Trophoblast cell (in vitro differentiated cells and primary cell): ENCODE results near the gene GSG1L.

Source experiments
- DNase-seq, 2 donors: peaks; one replicate each; pipeline ENCODE4 v3.0.0-alpha.2; 2016
- H2AFZ ChIP-seq: 2 replicates; pipeline ENCODE4 v1.6.1; 2013; ENCODE audit warnings: low read length, moderate library complexity, mild to moderate bottlenecking; ENCODE audit not compliant: insufficient read depth, poor library complexity
- H2AK5ac ChIP-seq: 2 replicates; pipeline ENCODE4 v1.6.1; 2013; ENCODE audit warnings: mild to moderate bottlenecking, low read length
- H2BK120ac ChIP-seq: 2 replicates; pipeline ENCODE4 v1.6.1; 2013; ENCODE audit warnings: low read length, mild to moderate bottlenecking, moderate library complexity; ENCODE audit not compliant: insufficient read depth, poor library complexity
- H2BK12ac ChIP-seq: 2 replicates; pipeline ENCODE4 v1.6.1; 2013; ENCODE audit warnings: mild to moderate bottlenecking, low read length, moderate library complexity
- H2BK5ac ChIP-seq: 2 replicates; pipeline ENCODE4 v1.6.1; 2013; ENCODE audit warnings: low read length, low read depth, moderate library complexity, mild to moderate bottlenecking; ENCODE audit not compliant: poor library complexity
- H3K14ac ChIP-seq: 2 replicates; pipeline ENCODE4 v1.6.1; 2013; ENCODE audit warnings: mild to moderate bottlenecking, low read length
- H3K18ac ChIP-seq: 2 replicates; pipeline ENCODE4 v1.6.1; 2013; ENCODE audit warnings: mild to moderate bottlenecking, low read length
- H3K23ac ChIP-seq: 2 replicates; pipeline ENCODE4 v1.6.1; 2013; ENCODE audit warnings: low read length
- H3K27ac ChIP-seq: 2 replicates; pipeline ENCODE4 v1.5.1; 2013; ENCODE audit warnings: low read depth, mild to moderate bottlenecking, inconsistent platforms, low read length, moderate library complexity
- H3K27me3 ChIP-seq: 2 replicates; pipeline ENCODE4 v1.6.1; 2013; ENCODE audit warnings: inconsistent platforms, mild to moderate bottlenecking, low read length, moderate library complexity; ENCODE audit not compliant: insufficient read depth
- H3K36me3 ChIP-seq, 2 experiments: 1 replicate in 1 of 2; 2 replicates in 1 of 2; pipeline ENCODE4 v1.6.1; 2013; ENCODE audit warnings: low read length in 2 of 2, mild to moderate bottlenecking in 2 of 2, moderate library complexity in 1 of 2; ENCODE audit not compliant: insufficient read depth in 2 of 2, control insufficient read depth in 1 of 2
- H3K4ac ChIP-seq: 2 replicates; pipeline ENCODE4 v1.6.1; 2013; ENCODE audit warnings: low read depth, mild to moderate bottlenecking, low read length, moderate library complexity
- H3K4me1 ChIP-seq, 2 experiments: 1 replicate in 1 of 2; 2 replicates in 1 of 2; pipeline ENCODE4 v1.6.1; 2013; ENCODE audit warnings: low read length in 2 of 2, mild to moderate bottlenecking in 2 of 2, moderate library complexity in 1 of 2; ENCODE audit not compliant: insufficient read depth in 2 of 2, control insufficient read depth in 1 of 2
- H3K4me2 ChIP-seq: 2 replicates; pipeline ENCODE4 v1.6.1; 2013; ENCODE audit warnings: inconsistent platforms, mild to moderate bottlenecking, low read length, moderate library complexity
- H3K4me3 ChIP-seq: 2 replicates; pipeline ENCODE4 v1.5.1; 2013; ENCODE audit warnings: mild to moderate bottlenecking, low read depth, low read length, inconsistent platforms
- H3K79me1 ChIP-seq: one replicate; pipeline ENCODE4 v1.6.1; 2013; ENCODE audit warnings: low read length
- H3K79me2 ChIP-seq: 2 replicates; pipeline ENCODE4 v1.6.1; 2013; ENCODE audit warnings: low read length, mild to moderate bottlenecking; ENCODE audit not compliant: control insufficient read depth, insufficient read depth, poor library complexity
- H3K9ac ChIP-seq: 2 replicates; pipeline ENCODE4 v1.6.1; 2013; ENCODE audit warnings: mild to moderate bottlenecking, low read length
- H3K9me3 ChIP-seq: 2 replicates; pipeline ENCODE4 v1.6.1; 2013; ENCODE audit warnings: low read depth, mild to moderate bottlenecking, control low read depth, inconsistent platforms, low read length; ENCODE audit not compliant: insufficient read depth
- H4K12ac ChIP-seq: 2 replicates; pipeline ENCODE4 v1.6.1; 2013; ENCODE audit warnings: low read depth, mild to moderate bottlenecking, low read length, moderate library complexity
- H4K8ac ChIP-seq: 2 replicates; pipeline ENCODE4 v1.6.1; 2013; ENCODE audit warnings: low read depth, mild to moderate bottlenecking, low read length, moderate library complexity
- H4K91ac ChIP-seq: one replicate; pipeline ENCODE4 v1.6.1; 2013; ENCODE audit warnings: low read depth, mild to moderate bottlenecking, low read length, moderate library complexity
- WGBS: extraction: QIAGEN DNeasy Blood & Tissue Kit; methylation state at CpG from one replicate; pipeline ENCODE4 v1.1.7; 2013; ENCODE audit warnings: missing lambda C conversion rate; ENCODE audit not compliant: insufficient read length, insufficient coverage; ENCODE audit errors: extremely low coverage; 5-methylcytosine and 5-hydroxymethylcytosine counted together

Gene GSG1L

GRCh38 chr16:27844826-27845225 lies 218.7 kb downstream of the GSG1L start:
- no peak for DNase-seq
- Histone ChIP-seq H3K9me3 (peaks cover 6% of the 10 kb centered on the region), H3K27ac (no peak overlapping the region), H3K79me1 (no peaks in the 10 kb centered on the region), H3K4me3 (no peak overlapping the region), H3K9ac (no peak overlapping the region), H4K91ac (no peak overlapping the region), H2AK5ac (no peak overlapping the region), H2BK120ac (no peak overlapping the region), H3K36me3 (no peaks in the 10 kb centered on the region), H3K23ac (no peak overlapping the region), H3K27me3 (no peaks in the 10 kb centered on the region), H3K79me2 (no peaks in the 10 kb centered on the region), H3K14ac (no peak overlapping the region), H3K4ac (no peak overlapping the region), H4K12ac (no peak overlapping the region), H4K8ac (no peak overlapping the region), H2AFZ (no peak overlapping the region), H2BK12ac (no peak overlapping the region), H2BK5ac (no peak overlapping the region), H3K18ac (no peak overlapping the region), H3K4me1 (peaks cover 0 to 4% of the 10 kb centered on the region in 2 experiments), H3K4me2 (no peak overlapping the region)
- WGBS = no CpG with 5 or more reads among the region's 8 CpGs

- Histone ChIP-seq H3K27me3 (no peaks in the 10 kb centered on the region), H3K4me2 (no peak overlapping the region), H2BK5ac (no peak overlapping the region), H2BK12ac (no peak overlapping the region), H3K79me1 (no peaks in the 10 kb centered on the region), H3K4me3 (no peak overlapping the region), H4K12ac (no peak overlapping the region), H3K4ac (no peak overlapping the region), H3K9me3 (peaks cover 6% of the 10 kb centered on the region), H3K9ac (no peak overlapping the region), H3K18ac (no peak overlapping the region), H4K91ac (no peak overlapping the region), H3K4me1 (peaks cover 4 to 9% of the 10 kb centered on the region in 2 experiments), H3K36me3 (no peaks in the 10 kb centered on the region), H3K23ac (no peak overlapping the region), H4K8ac (no peak overlapping the region), H2AFZ (no peak overlapping the region), H3K14ac (no peak overlapping the region), H3K79me2 (no peaks in the 10 kb centered on the region), H2BK120ac (no peak overlapping the region), H3K27ac (no peak overlapping the region), H2AK5ac (no peak overlapping the region)
- no peak for DNase-seq
- no CpG with 5 or more reads among the region's 1 CpG for WGBS
These were observed 219.7 kb downstream of the GSG1L start for GRCh38 chr16:27843800-27844199.

GRCh38 chr16:27841911-27842310 lies 221.6 kb downstream of the GSG1L start:
- H4K8ac ChIP-seq = no peak overlapping the region
- peaks cover 1% of the 10 kb centered on the region for H3K79me1 ChIP-seq
- no peak overlapping the region for H3K4me2 ChIP-seq
- no peak overlapping the region for H2BK120ac ChIP-seq
- WGBS = no CpG with 5 or more reads among the region's 24 CpGs
- H3K79me2 ChIP-seq = no peaks in the 10 kb centered on the region
- no peak overlapping the region for H4K91ac ChIP-seq
- no peak overlapping the region for H3K14ac ChIP-seq
- H3K36me3 ChIP-seq = no peaks in the 10 kb centered on the region
- no peak for DNase-seq
- no peak overlapping the region for H3K9ac ChIP-seq
- H3K4ac ChIP-seq = no peak overlapping the region
- no peak overlapping the region for H3K27ac ChIP-seq
- no peak overlapping the region for H2BK12ac ChIP-seq
- no peak overlapping the region for H4K12ac ChIP-seq
- H3K4me1 ChIP-seq = peaks cover 8 to 11% of the 10 kb centered on the region in 2 experiments
- H3K23ac ChIP-seq = no peak overlapping the region
- no peak overlapping the region for H3K18ac ChIP-seq
- H3K27me3 ChIP-seq = no peaks in the 10 kb centered on the region
- peaks cover 2% of the 10 kb centered on the region for H3K9me3 ChIP-seq
- no peak overlapping the region for H2AFZ ChIP-seq
- H3K4me3 ChIP-seq = no peak overlapping the region
- H2BK5ac ChIP-seq = no peak overlapping the region
- H2AK5ac ChIP-seq = no peak overlapping the region

GRCh38 chr16:27841061-27841801 lies 222.3 kb downstream of the GSG1L start:
- H3K4me3 ChIP-seq = no peak overlapping the region
- H3K4me1 ChIP-seq = peaks cover 8 to 11% of the 10 kb centered on the region in 2 experiments
- H2AFZ ChIP-seq = no peak overlapping the region
- H2BK12ac ChIP-seq = no peak overlapping the region
- peaks cover 2% of the 10 kb centered on the region for H3K9me3 ChIP-seq
- no peak overlapping the region for H4K12ac ChIP-seq
- H4K91ac ChIP-seq = no peak overlapping the region
- no peak overlapping the region for H3K14ac ChIP-seq
- no peak overlapping the region for H2BK120ac ChIP-seq
- H2AK5ac ChIP-seq = no peak overlapping the region
- H3K27me3 ChIP-seq = no peaks in the 10 kb centered on the region
- no peak overlapping the region for H3K4ac ChIP-seq
- no peak overlapping the region for H2BK5ac ChIP-seq
- no peak overlapping the region for H3K4me2 ChIP-seq
- no peak overlapping the region for H3K23ac ChIP-seq
- H4K8ac ChIP-seq = no peak overlapping the region
- no peak for DNase-seq
- no CpG with 5 or more reads among the region's 16 CpGs for WGBS
- H3K79me2 ChIP-seq = no peaks in the 10 kb centered on the region
- H3K79me1 ChIP-seq = peaks cover 1% of the 10 kb centered on the region
- no peak overlapping the region for H3K27ac ChIP-seq
- H3K18ac ChIP-seq = no peak overlapping the region
- no peak overlapping the region for H3K9ac ChIP-seq
- H3K36me3 ChIP-seq = no peaks in the 10 kb centered on the region
